K562 (cell line): ENCODE measurements around the gene AOC3. TPM values are rescaled to one million over a fixed set of nuclear protein-coding genes. Genes with fewer than 3 reads are reported as not detected.

Experiments
- ATF6 ChIP-seq: sonication (generic); formaldehyde crosslinking; IDR thresholded peaks from 2 replicates; pipeline ENCODE4 v1.4.0; 2020; ENCODE audit warnings: mild to moderate bottlenecking, missing genetic modification reagents
- CHCHD3 ChIP-seq: fragments of 250-450 bp; sonication (Bioruptor Pico); IDR thresholded peaks from 2 replicates; pipeline ENCODE4 v2.1.2; 2022; ENCODE audit warnings: mild to moderate bottlenecking
- CTBP1 ChIP-seq: fragments of 450-650 bp; IDR thresholded peaks from 2 replicates; pipeline ENCODE4 v1.6.1; 2016; ENCODE audit warnings: borderline replicate concordance
- CUX1 ChIP-seq: fragments of 200-800 bp; sonication (Bioruptor generic); IDR thresholded peaks from 2 replicates; pipeline ENCODE4 v1.6.1; 2016; ENCODE audit warnings: missing genetic modification characterization, missing compliant biosample characterization
- ESRRA ChIP-seq: fragments of 450-650 bp; IDR thresholded peaks from 2 replicates; pipeline ENCODE4 v1.6.1; 2014; ENCODE audit warnings: low read depth, mild to moderate bottlenecking, moderate library complexity, borderline replicate concordance
- MXI1 ChIP-seq: IDR thresholded peaks from 2 replicates; pipeline ENCODE4 v1.6.1; 2011; ENCODE audit warnings: low read depth, mild to moderate bottlenecking, improper control_type of control experiment, low read length
- OTX1 ChIP-seq: fragments of 450-650 bp; formaldehyde crosslinking; IDR thresholded peaks from 2 replicates; pipeline ENCODE4 v1.4.0; 2022; ENCODE audit warnings: mild to moderate bottlenecking
- PKNOX1 ChIP-seq: fragments of 450-650 bp; IDR thresholded peaks from 2 replicates; pipeline ENCODE4 v1.6.1; 2016
- PML ChIP-seq: IDR thresholded peaks from 2 replicates; pipeline ENCODE4 v1.6.1; 2012; ENCODE audit warnings: low read length, inconsistent platforms
- SP2 ChIP-seq: IDR thresholded peaks from 2 replicates; pipeline ENCODE4 v1.6.1; 2011; ENCODE audit warnings: mild to moderate bottlenecking, low read depth, low read length, moderate library complexity; ENCODE audit not compliant: poor library complexity, severe bottlenecking; ENCODE audit errors: extremely low read depth
- ZNF143 ChIP-seq: sonication (generic); formaldehyde crosslinking; IDR thresholded peaks from 2 replicates; pipeline ENCODE4 v1.9.0; 2022; ENCODE audit warnings: mild to moderate bottlenecking, missing genetic modification reagents
- ZNF436 ChIP-seq: fragments of 250-450, 450-650 bp; sonication (Bioruptor Pico); formaldehyde crosslinking; IDR thresholded peaks from 2 replicates; pipeline ENCODE4 v1.7.0; 2020; ENCODE audit warnings: mild to moderate bottlenecking
- ZNF766 ChIP-seq: fragments of 200-800 bp; sonication (Bioruptor generic); conservative IDR thresholded peaks from 2 replicates; pipeline ENCODE4 v1.6.1; 2016; ENCODE audit warnings: missing genetic modification characterization, missing compliant biosample characterization
- polyA plus RNA-seq, 8 experiments: library from polyadenylated mRNA; depleted of rRNA in 4 of 8; stranded (reverse) in 5 of 8; unstranded in 3 of 8; fragments of >200 nt; fragmentation: Nextera tagmentation in 2 of 8; fragmentation: Illumina TruSeq in 1 of 8; extraction: Ambion mirVana in 2 of 8; extraction: Trizol in 1 of 8; gene quantifications; 2 replicates each; pipeline versions ENCODE4 v1.2.1 to v1.2.3, GENCODE V29; 2011 to 2014; ENCODE audit warnings: inconsistent platforms in 1 of 8, missing spikeins in 1 of 8
- total RNA-seq, 7 experiments: library from RNA; depleted of rRNA in 6 of 7; stranded (reverse); fragments of >200 nt in 6 of 7; fragmentation: Illumina TruSeq in 2 of 7; extraction: Trizol in 2 of 7; gene quantifications; 2 replicates each; pipeline versions ENCODE4 v1.2.1 to v1.2.3, GENCODE V29; 2011 to 2021; ENCODE audit warnings: low replicate concordance in 1 of 7

The AOC3 gene
- total and polyA plus RNA-seq, 9 of the 15 experiments (the other 6 are each of a cell fraction or from before 2014, with no cell fraction given): 0.09 to 0.42 (median 0.22) TPM; not detected in 3

GRCh38 chr17:42879596-42879985, 28.6 kb downstream of the AOC3 start (continued):
- no peak for TF ChIP-seq PKNOX1
- TF ChIP-seq MXI1: no peak
- no peak for TF ChIP-seq ESRRA
- TF ChIP-seq ZNF143: no peak
- TF ChIP-seq OTX1: no peak
- TF ChIP-seq PML: no peak
- no peak for TF ChIP-seq ATF6 (CRISPR knock-in tag)
- no peak for TF ChIP-seq CHCHD3 (CRISPR knock-in tag)
- TF ChIP-seq ZNF766 (CRISPR knock-in tag): no peak
- TF ChIP-seq ZNF436 (CRISPR knock-in tag): no peak
- TF ChIP-seq CUX1 (CRISPR knock-in tag): no peak
- no peak for TF ChIP-seq SP2
- TF ChIP-seq CTBP1: no peak
